HepG2 (cell line): ENCODE measurements around the gene HES7. TPM values are rescaled to one million over a fixed set of nuclear protein-coding genes. Genes with fewer than 3 reads are reported as not detected.
A peak's percentile ranks its signal among the peaks of the same experiment; 100 is the strongest.

ENCODE experiments used
- CCDC6 ChIP-seq: sonication (generic); formaldehyde crosslinking; IDR thresholded peaks from 2 replicates; pipeline ENCODE4 v1.8.1; 2022; ENCODE audit warnings: mild to moderate bottlenecking, missing genetic modification reagents, moderate library complexity
- CREBL2 ChIP-seq: sonication (generic); formaldehyde crosslinking; IDR thresholded peaks from 2 replicates; pipeline ENCODE4 v1.8.1; 2023; ENCODE audit warnings: missing genetic modification reagents, mild to moderate bottlenecking, borderline replicate concordance
- JUN ChIP-seq: sonication (generic); formaldehyde crosslinking; IDR thresholded peaks from 2 replicates; pipeline ENCODE4 v1.4.0; 2020; ENCODE audit warnings: mild to moderate bottlenecking, missing genetic modification reagents
- MIER2 ChIP-seq: IDR thresholded peaks from 2 replicates; pipeline ENCODE4 v1.6.1; 2016; ENCODE audit warnings: missing biosample characterization, missing genetic modification reagents
- NFIC ChIP-seq: IDR thresholded peaks from 2 replicates; pipeline ENCODE4 v1.6.1; 2012; ENCODE audit warnings: mild to moderate bottlenecking, low read length, inconsistent platforms
- PATZ1 ChIP-seq: sonication (generic); formaldehyde crosslinking; IDR thresholded peaks from 2 replicates; pipeline ENCODE4 v1.4.0; 2020; ENCODE audit warnings: missing genetic modification reagents
- PLSCR1 ChIP-seq: sonication (generic); formaldehyde crosslinking; IDR thresholded peaks from 2 replicates; pipeline ENCODE4 v1.5.0; 2020; ENCODE audit warnings: missing genetic modification reagents, mild to moderate bottlenecking, borderline replicate concordance
- POLR2AphosphoS5 ChIP-seq: IDR thresholded peaks from 2 replicates; pipeline ENCODE4 v1.6.1; 2012; ENCODE audit warnings: low read depth, low read length
- PPARG ChIP-seq: conservative IDR thresholded peaks from 2 replicates; pipeline ENCODE4 v1.6.1; 2016; ENCODE audit warnings: missing biosample characterization, missing genetic modification reagents
- SP2 ChIP-seq: sonication (generic); formaldehyde crosslinking; IDR thresholded peaks from 2 replicates; pipeline ENCODE4 v1.5.1; 2020; ENCODE audit warnings: mild to moderate bottlenecking, missing genetic modification reagents
- THRA ChIP-seq: sonication (generic); formaldehyde crosslinking; IDR thresholded peaks from 2 replicates; pipeline ENCODE4 v1.4.0; 2020; ENCODE audit warnings: missing genetic modification reagents, borderline replicate concordance
- TP53 ChIP-seq: sonication (generic); formaldehyde crosslinking; conservative IDR thresholded peaks from 2 replicates; pipeline ENCODE4 v1.4.0; 2020; ENCODE audit warnings: missing genetic modification reagents
- YEATS4 ChIP-seq: sonication (generic); formaldehyde crosslinking; IDR thresholded peaks from 2 replicates; pipeline ENCODE4 v1.4.0; 2020; ENCODE audit warnings: missing genetic modification reagents, borderline replicate concordance
- ZNF138 ChIP-seq: sonication (generic); formaldehyde crosslinking; IDR thresholded peaks from 2 replicates; pipeline ENCODE4 v1.5.0; 2020; ENCODE audit warnings: mild to moderate bottlenecking, low read depth, missing genetic modification reagents
- ZNF354B ChIP-seq: sonication (generic); formaldehyde crosslinking; IDR thresholded peaks from 2 replicates; pipeline ENCODE4 v1.8.0; 2022; ENCODE audit warnings: mild to moderate bottlenecking, missing genetic modification reagents
- ZNF362 ChIP-seq: sonication (generic); formaldehyde crosslinking; IDR thresholded peaks from 2 replicates; pipeline ENCODE4 v1.4.0; 2020; ENCODE audit warnings: missing genetic modification reagents, mild to moderate bottlenecking, borderline replicate concordance
- ZNF460 ChIP-seq: sonication (generic); formaldehyde crosslinking; IDR thresholded peaks from 2 replicates; pipeline ENCODE4 v1.5.1; 2020; ENCODE audit warnings: missing genetic modification reagents, mild to moderate bottlenecking, borderline replicate concordance
- ZNF574 ChIP-seq: sonication (generic); formaldehyde crosslinking; IDR thresholded peaks from 2 replicates; pipeline ENCODE4 v1.4.0; 2020; ENCODE audit warnings: missing genetic modification reagents
- ZNF724P ChIP-seq: sonication (generic); formaldehyde crosslinking; IDR thresholded peaks from 2 replicates; pipeline ENCODE4 v1.8.0; 2022; ENCODE audit warnings: missing genetic modification reagents, borderline replicate concordance
- ZNF850 ChIP-seq: sonication (generic); formaldehyde crosslinking; conservative IDR thresholded peaks from 2 replicates; pipeline ENCODE4 v1.9.0; 2021; ENCODE audit warnings: mild to moderate bottlenecking, missing genetic modification reagents
- ZSCAN22 ChIP-seq: sonication (generic); formaldehyde crosslinking; IDR thresholded peaks from 2 replicates; pipeline ENCODE4 v1.4.0; 2020; ENCODE audit warnings: mild to moderate bottlenecking, missing genetic modification reagents
- polyA plus RNA-seq, 8 experiments: library from polyadenylated mRNA; depleted of rRNA in 3 of 8; stranded (reverse) in 7 of 8; unstranded in 1 of 8; fragments of >200 nt; fragmentation: Illumina TruSeq in 4 of 8; extraction: Trizol in 4 of 8; gene quantifications; 2 replicates each; pipeline versions ENCODE4 v1.2.1 to v1.2.3, GENCODE V29; 2011 to 2016; ENCODE audit warnings: low read depth in 4 of 8, missing spikeins in 1 of 8, mixed read lengths in 1 of 8; ENCODE audit not compliant: insufficient read depth in 1 of 8
- total RNA-seq, 5 experiments: library from RNA; depleted of rRNA; stranded (reverse); fragments of >200 nt; fragmentation: Illumina TruSeq; extraction: Trizol; gene quantifications; 2 replicates each; pipeline ENCODE4 v1.2.3, GENCODE V29; 2016; ENCODE audit warnings: low read depth in 1 of 5

HES7 gene
- total and polyA plus RNA-seq, 2 of the 13 experiments (the other 11 are each of a cell fraction or from before 2014, with no cell fraction given) = not detected

- TF ChIP-seq ZNF460 (CRISPR knock-in tag) = no peak; the same call in 1 of the 2 replicates
- no peak; the same call in 1 of the 2 replicates for TF ChIP-seq YEATS4
- TF ChIP-seq TP53 (CRISPR knock-in tag) = peak; percentile 61; the same call in 1 of the 2 replicates
- no peak for TF ChIP-seq ZNF138 (CRISPR knock-in tag)
- TF ChIP-seq MIER2 (CRISPR knock-in tag) = no peak
- TF ChIP-seq JUN (CRISPR knock-in tag) = no peak
- TF ChIP-seq ZNF354B (CRISPR knock-in tag) = no peak
- TF ChIP-seq CCDC6 (CRISPR knock-in tag) = peak; percentile 64; the same call in 1 of the 2 replicates
- TF ChIP-seq ZNF574 (CRISPR knock-in tag) = peak; percentile 78
- no peak for TF ChIP-seq SP2 (CRISPR knock-in tag)
- TF ChIP-seq THRA = peak; percentile 41; the same call in 1 of the 2 replicates
- TF ChIP-seq POLR2AphosphoS5 = no peak; the same call in 1 of the 2 replicates
- TF ChIP-seq ZNF362 (CRISPR knock-in tag) = peak; percentile 59; the same call in 1 of the 2 replicates
- TF ChIP-seq ZNF850 (CRISPR knock-in tag) = no peak
- no peak for TF ChIP-seq ZSCAN22
- no peak for TF ChIP-seq CREBL2 (CRISPR knock-in tag)
- no peak for TF ChIP-seq ZNF724P (CRISPR knock-in tag)
- peak; percentile 37; the same call in 1 of the 2 replicates for TF ChIP-seq NFIC
- TF ChIP-seq PPARG (CRISPR knock-in tag) = peak; percentile 16
- TF ChIP-seq PLSCR1 (CRISPR knock-in tag) = peak; percentile 56; the same call in 1 of the 2 replicates
- TF ChIP-seq PATZ1 (CRISPR knock-in tag) = no peak
Measured at GRCh38 chr17:8138672-8139371, 14.9 kb upstream of the HES7 start (continued).
